Glutamatergic neuron (in vitro differentiated cells): ENCODE results near the gene FAM43A. TPM values are rescaled to one million over a fixed set of nuclear protein-coding genes. Genes with fewer than 3 reads are reported as not detected.

Experiments
- DNase-seq: peaks from one replicate; pipeline ENCODE4 v3.0.0; 2022
- H3K27ac Mint-ChIP-seq: one replicate; pipeline ENCODE4 v1.8.0; 2020; ENCODE audit warnings: mild to moderate bottlenecking, mixed read lengths, inconsistent platforms; ENCODE audit not compliant: unreplicated experiment
- H3K27me3 Mint-ChIP-seq: one replicate; pipeline ENCODE4 v1.8.0; 2020; ENCODE audit warnings: mild to moderate bottlenecking, moderate library complexity, mixed read lengths, inconsistent platforms; ENCODE audit not compliant: unreplicated experiment
- H3K36me3 Mint-ChIP-seq: one replicate; pipeline ENCODE4 v1.8.0; 2020; ENCODE audit warnings: mild to moderate bottlenecking, mixed read lengths, inconsistent platforms; ENCODE audit not compliant: unreplicated experiment
- H3K4me1 Mint-ChIP-seq: one replicate; pipeline ENCODE4 v1.8.0; 2020; ENCODE audit warnings: mild to moderate bottlenecking, low read depth, mixed read lengths, inconsistent platforms; ENCODE audit not compliant: unreplicated experiment
- H3K4me3 Mint-ChIP-seq: one replicate; pipeline ENCODE4 v1.8.0; 2020; ENCODE audit warnings: mild to moderate bottlenecking, mixed read lengths, inconsistent platforms; ENCODE audit not compliant: unreplicated experiment
- H3K9me3 Mint-ChIP-seq: one replicate; pipeline ENCODE4 v1.8.0; 2020; ENCODE audit warnings: mild to moderate bottlenecking, moderate library complexity, mixed read lengths, inconsistent platforms; ENCODE audit not compliant: unreplicated experiment
- total RNA-seq: library from RNA; stranded (reverse); fragmentation: NEBNext Ultra II Directional; extraction: Animal tissue kit (Norgen Biotek cat#: 25700); gene quantifications from one replicate; pipeline ENCODE4 v1.2.1, GENCODE V29; 2021; ENCODE audit not compliant: unreplicated experiment
- TF ChIP-seq, protein P1 (sequence below): fragments of 200-600 bp; sonication (generic); IDR thresholded peaks from one replicate; pipeline ENCODE4 v1.5.0; 2021; ENCODE audit not compliant: partially characterized antibody, unreplicated experiment

FAM43A gene
- total RNA-seq, 1 donor from 2014 or later: 21.6 TPM

DNA sequence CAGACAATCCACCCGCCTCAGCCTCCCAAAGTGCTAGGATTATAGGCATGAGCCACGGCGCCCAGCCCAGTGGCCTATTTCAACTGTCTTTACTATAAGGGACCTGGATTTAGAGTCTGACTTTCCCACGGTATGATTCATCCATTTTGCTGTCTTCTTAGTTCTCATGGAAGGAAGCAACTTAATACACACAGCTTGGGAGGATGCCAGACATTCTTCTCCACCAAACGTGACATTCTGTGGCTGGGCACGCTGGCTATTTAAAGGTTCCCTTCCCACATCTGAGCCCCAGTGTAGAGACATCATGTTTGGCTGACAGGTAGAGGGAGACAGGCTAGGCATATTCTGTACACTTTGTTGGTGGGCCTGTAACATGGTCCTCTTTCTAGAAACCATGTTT, 26.2 kb downstream of the FAM43A start:
- Mint-ChIP-seq H3K4me1 (peaks cover 19% of the 10 kb centered on the region), H3K9me3 (peaks cover 11% of the 10 kb centered on the region), H3K4me3 (no peak overlapping the region), H3K27me3 (peaks cover 3% of the 10 kb centered on the region), H3K27ac (no peak overlapping the region), H3K36me3 (peaks cover 3% of the 10 kb centered on the region)
- DNase-seq: no peak
- TF ChIP-seq, protein P1, sequence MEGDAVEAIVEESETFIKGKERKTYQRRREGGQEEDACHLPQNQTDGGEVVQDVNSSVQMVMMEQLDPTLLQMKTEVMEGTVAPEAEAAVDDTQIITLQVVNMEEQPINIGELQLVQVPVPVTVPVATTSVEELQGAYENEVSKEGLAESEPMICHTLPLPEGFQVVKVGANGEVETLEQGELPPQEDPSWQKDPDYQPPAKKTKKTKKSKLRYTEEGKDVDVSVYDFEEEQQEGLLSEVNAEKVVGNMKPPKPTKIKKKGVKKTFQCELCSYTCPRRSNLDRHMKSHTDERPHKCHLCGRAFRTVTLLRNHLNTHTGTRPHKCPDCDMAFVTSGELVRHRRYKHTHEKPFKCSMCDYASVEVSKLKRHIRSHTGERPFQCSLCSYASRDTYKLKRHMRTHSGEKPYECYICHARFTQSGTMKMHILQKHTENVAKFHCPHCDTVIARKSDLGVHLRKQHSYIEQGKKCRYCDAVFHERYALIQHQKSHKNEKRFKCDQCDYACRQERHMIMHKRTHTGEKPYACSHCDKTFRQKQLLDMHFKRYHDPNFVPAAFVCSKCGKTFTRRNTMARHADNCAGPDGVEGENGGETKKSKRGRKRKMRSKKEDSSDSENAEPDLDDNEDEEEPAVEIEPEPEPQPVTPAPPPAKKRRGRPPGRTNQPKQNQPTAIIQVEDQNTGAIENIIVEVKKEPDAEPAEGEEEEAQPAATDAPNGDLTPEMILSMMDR: no peak

DNA sequence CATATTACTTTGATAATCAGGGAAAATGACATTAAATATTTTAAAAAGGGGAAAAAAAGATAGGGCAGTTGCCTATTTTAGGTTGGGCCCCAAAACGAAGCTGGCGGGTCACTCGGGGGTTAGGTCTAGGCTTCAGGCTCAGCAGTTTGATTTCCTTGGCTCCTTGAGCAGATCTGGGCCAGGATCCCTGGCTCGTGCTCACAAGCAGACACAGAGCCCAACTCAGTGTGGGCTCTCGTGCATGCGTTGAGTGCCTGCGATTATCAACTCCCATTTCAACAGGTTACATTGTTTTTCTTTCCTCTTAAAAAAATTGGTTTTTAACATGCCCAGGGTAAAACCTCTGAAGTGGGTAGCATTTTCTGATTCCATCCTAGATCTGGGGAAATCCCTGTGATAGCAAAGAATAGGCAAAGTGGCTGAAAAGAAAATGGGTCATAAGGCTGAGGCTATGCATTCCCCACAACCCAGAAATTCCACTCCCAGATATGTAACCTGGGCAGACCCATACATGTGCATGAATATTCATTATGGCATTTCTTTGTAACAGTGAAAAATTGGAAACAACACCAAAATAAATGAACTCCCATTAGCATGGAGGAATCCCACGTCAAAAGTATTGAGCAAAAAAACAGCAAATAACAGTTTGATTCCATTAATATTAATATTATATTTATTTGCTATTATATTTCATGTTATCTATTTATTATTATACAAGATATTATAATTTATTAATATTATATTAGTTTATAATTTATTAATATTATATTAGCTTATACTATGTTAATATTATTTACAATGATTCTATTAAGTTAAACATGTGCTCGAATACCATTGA, 27.8 kb downstream of the FAM43A start:
- no peak overlapping the region for H3K27ac Mint-ChIP-seq
- peaks cover 6% of the 10 kb centered on the region for H3K9me3 Mint-ChIP-seq
- peaks cover 5% of the 10 kb centered on the region for H3K27me3 Mint-ChIP-seq
- no peaks in the 10 kb centered on the region for H3K36me3 Mint-ChIP-seq
- H3K4me1 Mint-ChIP-seq: peaks cover 32% of the 10 kb centered on the region
- no peak for DNase-seq
- TF ChIP-seq, protein P1: no peak
- H3K4me3 Mint-ChIP-seq: no peak overlapping the region

DNA sequence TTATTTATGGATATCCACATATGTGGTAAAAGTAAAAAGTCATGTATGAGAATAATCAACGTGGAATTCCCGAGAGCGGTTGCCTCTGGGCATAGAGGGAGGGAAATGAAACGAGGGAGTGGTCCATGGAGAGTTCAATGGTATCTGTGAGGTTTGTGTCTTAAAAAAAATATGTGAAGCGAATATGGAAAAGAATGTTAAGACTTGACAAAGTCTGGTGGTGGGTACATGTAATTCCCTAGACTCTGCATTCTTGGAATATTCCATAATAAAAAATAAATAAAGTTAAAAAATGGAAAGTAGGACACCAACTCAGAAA, 28.4 kb downstream of the FAM43A start:
- H3K9me3 Mint-ChIP-seq: peaks cover 5% of the 10 kb centered on the region

GRCh38 chr3:194714564-194714963, 28.9 kb downstream of the FAM43A start:
- TF ChIP-seq, protein P1: no peak
- Mint-ChIP-seq H3K27me3 (peaks cover 2% of the 10 kb centered on the region), H3K36me3 (no peaks in the 10 kb centered on the region), H3K4me3 (no peak overlapping the region), H3K9me3 (peaks cover 2% of the 10 kb centered on the region), H3K27ac (no peak overlapping the region), H3K4me1 (peaks cover 27% of the 10 kb centered on the region)
- no peak for DNase-seq

More for the DNA sequence above, 28.4 kb downstream of the FAM43A start:
- TF ChIP-seq, protein P1: no peak
- Mint-ChIP-seq H3K4me1 (peaks cover 31% of the 10 kb centered on the region), H3K36me3 (no peaks in the 10 kb centered on the region), H3K27me3 (peaks cover 4% of the 10 kb centered on the region), H3K27ac (no peak overlapping the region), H3K4me3 (no peak overlapping the region)
- DNase-seq: no peak

GRCh38 chr3:194715022-194715800, 29.5 kb downstream of the FAM43A start:
- no peak overlapping the region for H3K27ac Mint-ChIP-seq
- no peak for DNase-seq
- H3K36me3 Mint-ChIP-seq: no peaks in the 10 kb centered on the region
- no peak overlapping the region for H3K4me3 Mint-ChIP-seq
- peaks cover 2% of the 10 kb centered on the region for H3K27me3 Mint-ChIP-seq
- H3K4me1 Mint-ChIP-seq: peaks cover 27% of the 10 kb centered on the region
- H3K9me3 Mint-ChIP-seq: peaks cover 2% of the 10 kb centered on the region
- TF ChIP-seq, protein P1: no peak
